ENCODE results near the gene SCIMP.
"Not testable (repeated sequence)": the region's sequence is repeated elsewhere in the genome, so short reads cannot be mapped to it uniquely, and the experiment has no call there.

The SCIMP gene

DNA sequence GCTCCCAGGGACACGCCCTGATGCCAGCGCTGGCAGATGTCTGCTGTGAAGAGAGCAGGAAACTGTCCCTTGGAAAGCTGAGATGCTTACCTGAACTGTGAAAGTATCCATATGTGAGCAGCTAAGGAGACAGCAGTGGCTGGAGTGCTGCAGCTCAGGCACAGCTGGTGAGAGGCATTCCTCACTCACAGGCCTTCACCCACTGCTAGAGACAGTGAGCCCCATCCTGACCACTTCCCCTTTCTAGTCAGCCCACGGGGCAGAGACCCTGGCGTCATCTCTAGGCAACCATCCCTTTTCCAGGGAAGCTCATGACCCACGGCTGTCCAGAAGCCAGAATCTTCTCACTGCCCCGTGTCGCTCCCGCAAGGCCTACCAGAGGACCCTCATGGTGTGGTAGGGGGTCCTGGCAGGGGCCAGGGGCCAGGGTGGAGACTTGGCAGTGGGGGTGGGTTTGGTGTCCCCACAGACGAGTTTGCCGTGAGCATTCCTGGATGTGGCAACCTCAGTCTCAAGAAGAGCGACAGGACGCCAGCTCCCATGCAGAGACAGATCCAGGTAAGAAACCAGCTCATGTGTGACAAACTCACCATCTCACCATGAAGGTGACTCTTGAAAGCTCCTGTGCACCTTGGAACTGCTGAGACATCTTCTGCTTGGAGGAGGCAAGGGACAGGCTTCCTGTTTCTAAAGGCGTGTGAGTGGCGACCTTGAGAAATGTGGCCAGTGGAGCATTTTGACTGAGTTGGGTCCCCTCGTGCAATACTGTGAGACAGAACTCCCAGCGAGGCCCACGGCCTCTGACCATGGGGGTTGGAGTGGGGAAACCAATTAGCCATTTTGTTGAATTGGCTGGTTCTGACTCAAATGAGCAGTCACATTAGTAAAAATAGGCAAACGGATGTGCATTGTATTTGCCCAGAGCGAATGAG is at the start of gene SCIMP:
Gene SCIMP, minus strand, starts transcription at position 216 of the 932 bp plus-strand sequence. Its CDS starts 105 bp downstream, at position 111.
- no peak for DNase-seq (ENCODE audit: low read depth in 2 of 2)

DNA sequence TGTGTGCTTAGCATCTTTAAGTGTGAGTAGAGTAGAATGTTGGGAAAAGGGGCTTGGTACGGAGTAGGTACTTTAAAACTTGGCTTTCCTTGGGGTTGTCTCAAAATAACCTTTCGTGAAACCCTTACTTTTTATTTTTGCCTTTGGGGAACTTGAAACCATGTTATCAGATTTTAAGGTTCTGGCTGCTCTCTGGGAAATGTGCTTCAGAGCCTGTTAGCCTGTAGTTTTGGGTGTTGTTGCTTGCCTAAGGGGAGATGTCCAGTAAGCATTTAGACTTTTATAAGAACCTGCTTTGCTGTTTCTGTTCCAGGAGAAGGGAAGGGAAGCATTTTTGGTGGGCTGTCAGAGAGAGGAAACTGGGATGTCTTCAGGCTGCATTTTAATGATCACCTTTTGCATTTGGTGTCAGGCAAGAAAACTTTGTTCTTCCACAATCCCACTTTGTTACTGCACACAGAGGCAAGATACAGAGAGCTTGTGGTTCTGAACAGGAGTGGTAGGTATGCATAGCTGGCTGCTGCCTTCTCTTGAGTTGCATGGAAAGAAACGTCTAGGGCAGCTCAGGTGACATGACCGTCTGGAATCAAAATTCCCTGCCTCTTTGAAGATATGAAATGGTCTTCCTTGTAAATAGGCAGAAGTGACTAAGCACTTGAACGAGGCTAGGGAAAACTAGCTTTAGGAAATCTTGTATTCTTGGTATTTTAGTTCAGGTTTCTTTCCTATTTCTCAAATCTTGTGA is 49.1 kb upstream of the SCIMP start:
- DNase-seq (ENCODE audit: low read depth in 2 of 2) = no peak

DNA sequence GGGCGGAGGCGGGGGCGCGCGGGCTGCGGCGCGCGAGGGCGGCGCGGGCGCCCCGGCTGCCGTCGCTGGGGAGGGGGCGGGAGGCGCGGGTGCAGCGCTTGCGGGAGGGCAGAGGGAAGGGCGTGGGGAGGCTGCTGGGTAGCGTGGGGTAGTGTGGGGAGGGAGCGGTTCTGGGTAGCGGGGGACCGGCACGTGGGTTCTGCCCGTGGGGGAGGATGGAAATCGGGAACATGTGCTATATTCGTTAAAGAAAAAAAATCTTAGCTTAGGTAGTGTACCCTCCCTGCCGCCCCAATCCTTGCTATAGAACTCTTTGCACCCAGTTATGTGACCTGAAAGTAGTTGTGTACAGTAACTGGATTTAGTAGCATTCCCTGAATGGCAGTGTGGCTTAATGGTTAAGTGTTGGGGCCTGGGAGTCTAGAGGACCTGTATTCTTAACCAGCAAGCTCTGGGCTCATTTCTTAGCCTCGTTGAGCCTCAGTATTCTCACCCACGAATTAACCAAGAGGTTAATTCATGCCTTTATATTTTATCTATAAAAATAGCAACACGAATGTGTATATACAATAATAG is 48.1 kb upstream of the SCIMP start:
- DNase-seq (ENCODE audit: low read depth in 2 of 2) = peak; percentile 6 to 27

DNA sequence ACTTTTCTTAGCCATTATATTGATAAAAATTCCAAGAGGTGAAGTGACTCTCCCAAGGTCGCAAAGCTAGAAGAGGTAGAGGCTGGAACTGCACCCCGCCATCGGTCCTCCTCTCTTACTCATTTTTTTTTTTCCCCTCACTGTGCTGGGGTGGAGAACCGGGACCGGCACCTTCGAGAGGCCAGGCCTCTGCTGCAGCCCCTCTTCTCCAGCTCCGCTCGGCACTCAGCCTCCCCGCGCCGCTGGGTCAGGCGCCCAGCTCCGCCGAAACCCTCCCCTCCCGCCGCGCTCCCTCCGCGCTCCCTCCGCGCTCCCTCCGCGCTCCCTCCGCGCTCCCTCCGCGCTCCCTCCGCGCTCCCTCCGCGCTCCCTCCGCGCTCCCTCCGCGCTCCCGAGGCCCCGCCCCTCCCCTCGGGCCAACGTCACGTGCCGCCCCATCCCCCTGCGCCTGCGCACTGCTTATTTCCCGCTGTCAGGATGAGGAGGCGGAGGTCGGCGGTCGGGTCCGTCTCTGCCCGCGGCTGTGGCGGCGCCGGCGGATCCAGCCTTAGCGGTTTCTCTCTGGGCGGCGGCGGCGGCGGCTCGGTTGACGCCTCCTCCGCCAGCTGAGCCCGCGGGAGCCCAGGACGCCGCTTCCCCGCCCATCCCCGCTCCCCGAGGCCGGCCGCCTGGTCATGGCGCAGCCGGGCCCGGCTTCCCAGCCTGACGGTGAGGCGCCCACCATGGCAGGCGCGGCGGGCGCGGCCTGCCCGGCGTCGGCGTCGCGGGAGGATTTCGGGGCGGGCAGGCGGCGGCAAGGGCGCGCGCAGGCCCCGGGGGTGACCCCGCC is 47.4 kb upstream of the SCIMP start, which contains the start of gene RABEP1:
Gene RABEP1, plus strand, starts transcription at position 471 of the 828 bp plus-strand sequence. Its CDS starts 203 bp downstream, at position 674.
- DNase-seq (ENCODE audit: low read depth in 2 of 2) = peak; percentile 91 to 94

DNA sequence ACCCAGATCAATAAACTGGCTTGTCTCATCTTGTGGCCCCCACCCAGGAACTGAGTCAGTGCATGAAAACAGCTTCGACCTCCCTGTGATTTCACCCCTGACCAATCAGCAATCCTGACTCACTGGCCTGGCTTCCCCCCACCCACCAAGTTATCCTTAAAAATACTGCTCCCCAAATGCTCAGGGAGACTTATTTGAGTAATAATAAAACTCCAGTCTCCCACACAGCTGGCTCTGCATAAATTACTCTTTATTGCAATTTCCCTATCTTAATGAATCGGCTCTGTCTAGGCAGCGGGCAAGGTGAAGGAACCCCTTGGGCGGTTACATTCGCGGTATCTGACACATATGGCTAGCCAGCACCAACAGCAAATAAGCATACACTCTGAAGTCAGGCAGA is 37.7 kb upstream of the SCIMP start:
- no peak for DNase-seq (ENCODE audit: low read depth in 2 of 2)

DNA sequence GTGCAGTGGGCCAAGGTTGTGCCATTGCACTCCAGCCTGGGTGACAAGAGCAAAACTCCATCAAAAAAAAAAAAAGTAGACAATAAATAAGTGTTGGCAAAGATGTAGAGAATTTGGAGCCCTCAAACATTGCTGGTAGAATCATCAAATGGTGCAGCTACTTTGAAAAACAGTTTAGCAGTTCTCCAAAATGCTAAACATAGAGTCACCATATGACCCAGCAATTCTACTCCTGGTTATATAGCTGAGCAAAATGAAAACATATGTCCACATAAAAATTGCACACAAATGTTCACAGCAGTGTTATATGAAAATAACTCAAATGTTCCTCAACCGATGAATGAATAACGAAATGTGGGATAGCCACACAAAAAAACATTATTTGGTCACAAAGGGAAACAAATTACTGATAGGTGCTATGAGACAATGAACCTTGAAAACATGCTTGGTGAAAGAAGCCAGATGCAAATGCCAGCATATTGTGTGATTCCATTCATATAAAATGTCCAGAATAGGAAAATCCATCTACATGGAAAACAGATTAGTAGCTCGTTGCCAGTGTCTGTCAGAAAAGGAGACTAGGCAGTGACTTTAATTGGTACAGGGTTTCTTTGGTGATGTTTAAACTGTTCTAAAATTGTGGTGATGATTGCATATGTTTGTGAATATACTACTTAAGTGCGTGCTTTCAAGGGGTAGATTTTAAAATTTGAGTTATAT is 34.7 kb upstream of the SCIMP start:
- DNase-seq (ENCODE audit: low read depth in 2 of 2) = no peak

DNA sequence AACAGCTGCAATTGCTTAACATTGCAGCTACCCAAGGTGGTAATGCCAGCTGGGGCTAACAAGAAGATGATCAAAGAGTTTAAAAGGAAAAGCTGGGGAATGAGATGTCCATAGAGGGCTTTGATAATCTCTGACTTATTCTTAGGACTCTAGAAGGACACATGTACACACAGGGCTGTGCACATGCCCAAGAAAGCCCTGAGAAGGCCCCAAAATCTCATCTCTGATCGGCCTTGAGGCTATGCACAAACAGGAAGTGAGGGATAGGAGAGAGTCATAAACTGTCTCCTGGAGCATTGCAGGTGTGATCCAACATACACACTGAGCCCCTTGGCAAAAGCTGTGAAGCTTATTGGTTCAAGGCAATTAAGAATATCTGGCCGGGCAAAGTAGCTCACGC is 30.2 kb upstream of the SCIMP start:
- no peak for DNase-seq (ENCODE audit: low read depth in 2 of 2)

DNA sequence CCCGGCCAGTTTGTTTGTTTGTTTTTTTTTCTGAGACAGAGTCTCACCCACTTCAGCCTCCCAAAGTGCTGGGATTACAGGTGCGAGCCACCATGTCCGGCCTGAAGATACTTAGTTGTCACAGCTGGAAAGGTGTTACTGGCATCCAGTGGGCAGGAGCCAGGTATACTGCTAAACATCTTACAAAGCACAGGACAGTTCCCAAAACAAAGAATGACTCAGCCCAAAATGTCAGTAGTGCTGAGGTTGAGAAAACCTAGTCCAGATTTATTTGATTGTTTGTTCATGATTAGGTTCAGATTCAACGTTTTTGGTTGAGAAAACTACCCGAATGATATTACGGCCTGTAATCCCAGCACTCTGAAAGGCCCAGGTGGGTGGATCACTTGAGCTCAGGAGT is 28.8 kb upstream of the SCIMP start:
- no peak for DNase-seq (ENCODE audit: low read depth in 2 of 2)

DNA sequence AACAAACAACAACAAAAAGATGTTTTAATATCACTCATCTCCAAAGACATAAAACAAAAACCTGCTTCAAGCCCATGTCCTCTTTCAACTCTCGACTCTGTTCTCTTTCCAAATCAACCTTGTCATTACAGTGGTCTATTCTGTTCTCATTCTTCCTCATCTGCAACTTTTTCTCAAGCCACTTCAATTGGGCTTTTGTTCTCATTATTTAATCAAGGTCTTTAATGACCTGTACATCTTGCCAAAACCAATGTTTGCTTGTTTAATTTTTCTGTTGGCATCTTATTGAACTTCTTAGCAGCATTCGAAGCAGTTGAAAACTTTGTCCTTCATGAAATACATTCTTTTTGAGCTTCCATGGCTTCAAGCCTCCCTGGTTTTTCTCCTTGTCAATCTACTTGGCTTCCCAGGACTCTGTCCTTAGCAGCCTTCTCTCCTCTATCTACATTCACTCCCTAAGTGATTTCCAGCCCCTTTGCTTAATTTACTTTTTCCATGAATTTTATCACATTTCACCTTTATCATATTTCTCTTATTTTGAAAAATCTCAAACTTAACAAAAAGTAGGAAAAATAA is 27.8 kb upstream of the SCIMP start:
- no peak for DNase-seq (ENCODE audit: low read depth in 2 of 2)

DNA sequence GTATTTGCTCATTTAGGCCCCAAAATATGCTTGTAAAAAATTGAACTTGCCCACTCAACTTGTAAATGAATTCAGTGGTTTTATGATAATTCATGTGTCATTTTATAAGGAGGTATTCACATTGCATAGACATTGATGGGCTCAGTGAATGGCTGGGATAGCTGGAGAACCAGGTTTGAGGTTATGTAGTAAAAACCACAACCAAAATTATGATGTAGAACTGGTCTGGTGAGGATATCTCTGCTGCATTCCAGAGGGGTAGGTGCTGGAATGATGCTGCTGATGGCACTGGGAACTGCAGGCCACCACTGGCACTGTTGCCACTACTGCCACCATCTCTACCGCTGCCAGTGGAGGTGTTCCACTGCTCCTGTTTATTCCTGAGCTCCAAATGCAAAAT is 25.9 kb upstream of the SCIMP start:
- no peak for DNase-seq (ENCODE audit: low read depth in 2 of 2)

DNA sequence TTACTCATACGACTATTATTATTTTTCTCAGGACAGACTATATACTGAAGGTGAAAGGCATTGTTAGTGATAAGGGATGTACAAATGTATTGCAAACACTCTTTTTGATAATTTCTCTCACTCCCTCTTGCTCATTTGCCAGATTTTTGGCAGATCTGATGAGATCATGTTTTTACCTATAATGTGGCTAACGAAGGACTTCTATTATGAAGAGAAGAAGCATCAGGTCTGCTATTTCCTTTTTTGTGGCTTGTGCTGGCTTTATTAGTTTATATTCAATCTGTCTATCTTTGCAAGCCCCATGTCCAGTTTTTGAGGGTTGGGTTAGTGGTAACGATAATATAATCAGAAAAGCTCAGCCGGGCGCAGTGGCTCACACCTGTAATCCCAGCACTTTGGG is 22.5 kb upstream of the SCIMP start:
- DNase-seq (ENCODE audit: low read depth in 2 of 2) = no peak

DNA sequence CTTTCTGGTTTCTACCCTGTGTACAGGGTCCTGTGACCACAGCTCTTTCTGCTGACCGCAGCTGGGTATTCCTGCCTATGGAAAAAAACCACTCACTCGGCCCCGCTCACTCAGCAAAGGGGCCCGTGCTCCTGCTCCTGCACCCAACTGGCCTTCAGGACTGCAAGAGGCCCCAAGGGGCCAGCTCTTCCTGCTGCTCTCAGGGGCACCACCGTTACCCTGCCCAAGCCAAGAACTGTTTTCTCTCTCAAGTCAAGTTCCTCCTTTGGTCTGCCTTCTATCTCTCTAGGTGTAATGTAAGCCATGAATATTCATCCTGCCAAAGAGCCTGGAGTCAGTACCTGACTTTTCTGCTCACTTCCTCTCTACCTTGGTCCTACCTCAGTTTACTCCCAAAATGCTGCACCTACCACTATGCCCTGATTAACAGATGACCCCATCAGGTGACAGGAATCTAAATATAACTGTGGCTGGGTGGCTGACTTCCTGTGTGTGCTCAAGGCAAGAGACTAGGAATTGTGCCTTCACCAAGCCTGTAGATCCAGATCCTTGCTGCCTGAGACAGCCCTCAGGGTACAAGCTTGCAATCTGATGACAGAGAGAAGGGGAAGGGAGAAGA is 20.4 kb upstream of the SCIMP start:
- no peak for DNase-seq (ENCODE audit: low read depth in 2 of 2)

DNA sequence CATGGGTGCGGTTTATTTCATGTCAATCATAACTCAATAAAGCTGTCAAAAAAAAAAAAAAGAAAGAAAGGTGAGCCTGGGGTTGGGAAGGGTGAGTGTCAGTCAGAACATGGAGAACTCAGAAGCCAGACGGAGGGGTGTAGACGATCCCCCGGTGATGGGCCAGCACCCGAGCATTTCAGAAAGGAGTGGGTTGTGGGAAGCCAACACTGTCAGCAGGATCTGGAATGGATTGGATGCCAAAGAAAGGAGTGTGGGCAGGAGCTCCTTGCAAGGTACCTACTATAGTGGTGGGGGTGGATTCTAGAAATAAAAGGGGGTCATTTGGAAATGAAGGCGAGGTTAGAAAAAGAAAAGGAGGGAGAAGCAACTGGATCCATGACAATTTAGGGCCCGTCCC is 19.8 kb upstream of the SCIMP start:
- no peak for DNase-seq (ENCODE audit: low read depth in 2 of 2)

DNA sequence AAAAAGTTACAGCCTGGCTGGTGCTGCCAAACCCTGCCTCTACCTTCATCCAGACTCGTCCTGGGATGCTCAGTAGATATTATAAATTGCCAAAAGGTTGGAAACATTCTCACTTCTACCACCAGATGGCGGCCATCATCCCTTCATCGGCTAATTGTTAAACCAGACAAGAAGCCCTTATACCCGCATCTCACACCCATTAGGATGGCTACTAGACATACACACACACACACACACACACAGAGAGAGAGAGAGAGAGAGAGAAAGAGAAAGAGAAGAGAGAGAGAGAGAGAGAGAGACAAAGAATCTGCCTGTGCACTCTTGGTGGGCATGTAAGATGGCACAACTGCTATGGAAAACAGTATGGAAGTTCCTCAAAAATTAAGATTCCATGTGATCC is 15.0 kb upstream of the SCIMP start:
- peak; percentile 23 to 29 for DNase-seq (ENCODE audit: low read depth in 2 of 2)

DNA sequence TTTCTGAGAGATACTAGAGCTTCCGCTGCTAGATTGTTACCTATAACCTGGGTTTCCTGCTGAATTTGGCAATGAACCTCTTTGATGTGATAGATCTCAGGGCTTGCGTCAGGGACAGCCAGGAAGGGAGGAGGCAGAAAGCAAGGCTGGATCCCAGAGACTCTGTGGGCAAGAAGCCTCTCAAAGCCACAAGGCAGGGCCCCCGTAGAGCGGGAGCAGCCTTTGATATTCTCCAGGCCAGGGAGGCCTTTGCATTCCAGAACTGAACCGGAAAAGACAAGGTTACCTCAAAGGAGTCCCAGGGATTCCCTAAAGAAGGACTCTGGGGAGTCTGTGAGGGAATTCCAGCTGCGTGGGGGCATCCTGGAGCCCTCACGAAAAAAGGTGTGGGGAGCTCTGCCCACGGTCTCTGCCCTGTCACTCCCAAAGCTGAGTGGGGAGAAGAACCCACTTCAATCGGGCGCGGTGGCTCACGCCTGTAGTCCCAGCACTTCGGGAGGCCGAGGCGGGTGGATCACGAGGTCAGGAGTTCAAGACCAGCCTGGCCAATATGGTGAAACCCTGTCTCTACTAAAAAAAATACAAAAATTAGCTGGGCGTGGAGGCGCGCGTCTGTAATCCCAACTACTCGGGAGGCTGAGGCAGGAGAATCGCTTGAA is 14.3 kb upstream of the SCIMP start:
- DNase-seq (ENCODE audit: low read depth in 2 of 2) = no peak

DNA sequence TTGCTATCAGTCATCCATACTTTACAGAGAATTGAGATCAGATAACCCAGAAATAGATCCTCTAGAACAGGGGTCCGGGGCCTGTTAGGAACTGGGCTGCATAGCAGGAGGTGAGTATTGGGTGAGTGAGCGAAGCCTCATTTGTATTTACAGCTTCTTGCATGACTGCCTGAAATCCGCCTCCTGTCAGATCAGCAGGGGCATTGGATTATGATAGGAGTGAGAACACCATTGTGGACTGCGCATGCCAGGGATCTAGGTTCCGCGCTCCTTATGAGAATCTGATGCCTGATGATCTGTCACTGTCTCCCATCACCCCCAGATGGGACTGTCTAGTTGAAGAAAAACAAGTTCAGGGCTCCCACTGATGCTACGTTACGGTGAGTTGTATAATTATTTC is 13.0 kb upstream of the SCIMP start:
- no peak for DNase-seq (ENCODE audit: low read depth in 2 of 2)

DNA sequence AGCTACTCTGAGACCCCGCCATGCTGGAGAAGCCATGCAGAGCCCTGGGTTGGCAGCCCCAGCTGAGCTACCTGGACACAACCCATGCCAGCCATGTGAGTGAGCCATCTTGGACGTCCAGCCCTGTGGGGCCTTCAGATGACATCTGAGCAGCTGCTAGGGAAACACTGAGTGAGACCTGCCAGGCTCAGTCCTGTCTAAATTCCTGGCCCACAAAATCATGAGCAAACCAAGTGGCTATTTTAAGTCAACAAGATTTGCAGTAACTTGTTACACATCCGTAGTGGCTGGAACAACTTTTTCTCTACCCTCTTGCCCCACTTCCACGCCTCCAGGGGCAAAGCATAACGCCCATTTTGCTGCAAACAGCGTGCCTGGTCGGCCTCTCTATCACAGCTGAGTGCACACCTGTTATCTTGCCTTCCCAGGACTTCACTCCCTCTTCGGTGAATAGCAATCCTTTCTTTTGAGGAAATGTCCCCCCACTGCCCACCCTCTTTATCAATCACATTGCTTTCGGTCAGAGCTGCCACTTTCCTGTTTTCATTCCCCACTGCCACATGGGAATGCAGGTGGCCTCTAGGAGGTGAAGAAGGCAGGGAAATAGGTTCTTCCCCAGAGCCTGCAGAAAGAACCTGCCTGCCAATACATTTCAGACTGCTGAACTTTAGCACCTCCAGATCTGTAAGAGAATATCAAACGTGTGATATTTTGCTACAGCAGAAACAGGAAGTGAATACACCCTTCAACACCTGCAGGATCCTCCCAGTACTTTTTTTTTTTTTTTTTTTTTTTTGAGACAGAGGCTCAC is 7.4 kb upstream of the SCIMP start:
- no peak for DNase-seq (ENCODE audit: low read depth in 2 of 2)

DNA sequence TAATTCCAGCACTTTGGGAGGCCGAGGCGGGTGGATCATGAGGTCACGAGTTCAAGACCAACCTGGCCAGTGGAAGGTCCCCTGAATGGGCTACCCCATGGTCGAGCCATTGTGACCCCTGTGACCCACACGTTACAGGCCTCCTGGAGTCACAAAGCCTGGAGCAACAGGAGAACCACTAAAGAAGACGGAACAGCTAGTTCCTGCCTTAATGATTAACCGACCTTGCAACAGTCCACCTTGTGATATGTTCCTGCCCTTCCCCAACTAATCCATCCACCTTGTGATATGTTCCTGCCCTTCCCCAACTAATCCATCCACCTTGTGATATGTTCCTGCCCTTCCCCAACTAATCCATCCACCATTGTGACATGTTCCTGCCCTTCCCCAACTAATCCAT is 5.1 kb upstream of the SCIMP start:
- DNase-seq (ENCODE audit: low read depth in 2 of 2) = not testable (repeated sequence)

DNA sequence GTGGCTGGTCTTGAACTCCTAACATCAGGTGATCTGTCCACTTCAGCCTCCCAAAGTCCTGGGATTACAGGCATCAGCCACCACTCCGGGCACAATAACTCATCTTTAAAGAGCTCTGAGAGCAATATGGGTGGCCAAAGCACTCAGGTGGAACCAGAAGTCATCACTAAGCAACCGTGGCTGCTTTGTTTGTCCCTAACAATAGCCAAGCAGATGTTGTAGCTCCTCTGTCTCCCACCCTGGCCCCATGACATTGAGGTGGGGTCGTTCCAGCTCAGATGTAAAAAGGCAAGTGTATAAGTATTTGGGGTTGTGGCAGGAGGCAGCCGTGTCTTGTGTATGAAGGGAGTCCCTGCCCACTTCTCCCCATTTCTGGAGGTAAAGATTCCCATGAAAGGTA is 3.7 kb upstream of the SCIMP start:
- no peak for DNase-seq (ENCODE audit: low read depth in 2 of 2)
